ENCODE results near the gene GPC3. TPM values are rescaled to one million over a fixed set of nuclear protein-coding genes. Genes with fewer than 3 reads are reported as not detected.

Gene GPC3
- total RNA-seq, 1 donor = not detected

DNA sequence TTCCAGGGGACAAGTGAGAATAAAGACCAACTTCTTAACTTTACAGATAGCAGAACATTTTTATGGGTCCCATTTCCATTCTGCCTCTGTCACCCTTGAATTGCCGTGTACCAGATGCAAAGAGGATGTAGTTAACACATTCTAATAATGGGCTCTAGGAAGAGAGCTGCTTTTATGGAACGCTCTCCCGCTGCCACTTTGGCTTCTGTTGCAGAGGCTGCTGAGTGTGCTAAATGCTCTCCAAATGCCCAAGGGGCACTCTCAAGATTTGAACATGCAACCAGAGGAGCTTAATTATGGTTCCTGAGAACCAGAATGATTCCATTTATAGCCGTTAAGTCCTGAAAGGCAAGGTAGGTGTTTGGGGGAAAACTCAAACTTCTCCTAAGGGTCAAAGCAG, 28.1 kb upstream of the GPC3 start:
- Histone ChIP-seq H3K4me2 (ENCODE audit: insufficient read depth, low read length) (no peak overlapping the region), H3K4me3 (ENCODE audit: insufficient read depth, low read length) (no peak overlapping the region), H3K27me3 (ENCODE audit: insufficient read depth, low read length) (no peaks in the 10 kb centered on the region), H3K4me1 (ENCODE audit: insufficient read depth, low read length) (no peaks in the 10 kb centered on the region), H4K20me1 (ENCODE audit: insufficient read depth, low read length) (no peaks in the 10 kb centered on the region), H2AFZ (ENCODE audit: low read length) (no peak overlapping the region), H3K9me3 (ENCODE audit: low read depth, low read length) (no peaks in the 10 kb centered on the region), H3K79me2 (ENCODE audit: insufficient read depth, low read length) (no peaks in the 10 kb centered on the region), H3K36me3 (ENCODE audit: insufficient read depth, low read length) (no peaks in the 10 kb centered on the region), H3K27ac (ENCODE audit: low read depth, low read length) (no peak overlapping the region)
- no peak for TF ChIP-seq CTCF (IDR thresholded peaks at IDR 0.05; ENCODE audit: extremely low read depth, low read depth, low read length)
- DNase-seq (ENCODE audit: insufficient read length, low spot score, missing footprints) = no peak

DNA sequence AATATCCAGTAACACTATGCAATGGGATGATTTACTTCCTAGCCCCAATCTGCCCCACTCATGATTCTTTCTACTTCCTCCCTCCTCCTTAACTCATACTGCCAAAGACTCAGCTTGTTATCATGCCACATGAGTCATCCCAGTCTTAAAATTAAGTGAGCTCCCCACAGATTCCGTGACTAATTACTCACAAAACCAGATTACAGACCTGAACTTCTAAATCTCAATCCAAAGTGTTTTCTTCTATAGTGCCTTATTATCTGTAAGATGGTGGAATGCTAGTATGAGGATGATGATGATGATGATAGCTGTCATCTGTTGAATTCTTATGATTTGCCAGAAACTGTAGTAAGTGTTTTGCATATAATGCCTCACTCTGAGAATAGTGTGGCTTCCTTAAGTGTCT, 27.7 kb upstream of the GPC3 start:
- Histone ChIP-seq H3K36me3 (ENCODE audit: insufficient read depth, low read length) (no peaks in the 10 kb centered on the region), H3K4me3 (ENCODE audit: insufficient read depth, low read length) (no peak overlapping the region), H2AFZ (ENCODE audit: low read length) (no peak overlapping the region), H3K9me3 (ENCODE audit: low read depth, low read length) (no peaks in the 10 kb centered on the region), H3K27ac (ENCODE audit: low read depth, low read length) (no peak overlapping the region), H4K20me1 (ENCODE audit: insufficient read depth, low read length) (no peaks in the 10 kb centered on the region), H3K4me2 (ENCODE audit: insufficient read depth, low read length) (no peak overlapping the region), H3K4me1 (ENCODE audit: insufficient read depth, low read length) (no peaks in the 10 kb centered on the region), H3K27me3 (ENCODE audit: insufficient read depth, low read length) (no peaks in the 10 kb centered on the region), H3K79me2 (ENCODE audit: insufficient read depth, low read length) (no peaks in the 10 kb centered on the region)
- TF ChIP-seq CTCF (IDR thresholded peaks at IDR 0.05; ENCODE audit: extremely low read depth, low read depth, low read length) = no peak
- no peak for DNase-seq (ENCODE audit: insufficient read length, low spot score, missing footprints)

DNA sequence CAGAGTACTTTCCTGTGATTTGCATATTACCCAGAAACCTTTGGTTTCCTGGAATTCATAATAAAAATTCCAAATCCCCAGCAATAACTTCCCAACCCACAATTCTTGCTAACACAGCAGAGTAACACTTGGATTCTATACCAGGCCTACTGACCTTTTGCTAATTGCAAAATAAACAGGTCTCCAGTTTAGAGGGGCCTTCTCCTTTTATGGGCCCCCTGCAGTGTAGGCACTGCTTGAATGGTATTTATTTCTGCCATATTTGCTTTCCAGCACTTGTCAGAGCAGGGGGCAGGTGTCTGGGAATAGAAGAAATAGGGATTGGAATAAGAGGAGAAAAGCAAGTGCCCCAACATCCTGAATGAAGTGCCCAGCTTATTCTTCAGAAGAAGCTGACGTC, 25.3 kb upstream of the GPC3 start:
- H3K4me2 ChIP-seq (ENCODE audit: insufficient read depth, low read length) = no peak overlapping the region
- DNase-seq (ENCODE audit: insufficient read length, low spot score, missing footprints) = no peak
- H2AFZ ChIP-seq (ENCODE audit: low read length) = no peak overlapping the region
- H3K27ac ChIP-seq (ENCODE audit: low read depth, low read length) = no peak overlapping the region
- H3K4me1 ChIP-seq (ENCODE audit: insufficient read depth, low read length) = no peaks in the 10 kb centered on the region
- H3K79me2 ChIP-seq (ENCODE audit: insufficient read depth, low read length) = no peaks in the 10 kb centered on the region
- no peaks in the 10 kb centered on the region for H3K9me3 ChIP-seq (ENCODE audit: low read depth, low read length)
- no peaks in the 10 kb centered on the region for H3K36me3 ChIP-seq (ENCODE audit: insufficient read depth, low read length)
- H4K20me1 ChIP-seq (ENCODE audit: insufficient read depth, low read length) = no peaks in the 10 kb centered on the region
- TF ChIP-seq CTCF (IDR thresholded peaks at IDR 0.05; ENCODE audit: extremely low read depth, low read depth, low read length) = no peak
- no peak overlapping the region for H3K4me3 ChIP-seq (ENCODE audit: insufficient read depth, low read length)
- no peaks in the 10 kb centered on the region for H3K27me3 ChIP-seq (ENCODE audit: insufficient read depth, low read length)

- no peak overlapping the region for H3K4me3 ChIP-seq (ENCODE audit: insufficient read depth, low read length)
- H3K79me2 ChIP-seq (ENCODE audit: insufficient read depth, low read length) = no peaks in the 10 kb centered on the region
- H4K20me1 ChIP-seq (ENCODE audit: insufficient read depth, low read length) = no peaks in the 10 kb centered on the region
- TF ChIP-seq CTCF (IDR thresholded peaks at IDR 0.05; ENCODE audit: extremely low read depth, low read depth, low read length) = no peak
- no peak overlapping the region for H3K27ac ChIP-seq (ENCODE audit: low read depth, low read length)
- H3K4me2 ChIP-seq (ENCODE audit: insufficient read depth, low read length) = no peak overlapping the region
- no peaks in the 10 kb centered on the region for H3K4me1 ChIP-seq (ENCODE audit: insufficient read depth, low read length)
- no peaks in the 10 kb centered on the region for H3K27me3 ChIP-seq (ENCODE audit: insufficient read depth, low read length)
- no peak for DNase-seq (ENCODE audit: insufficient read length, low spot score, missing footprints)
- H2AFZ ChIP-seq (ENCODE audit: low read length) = no peak overlapping the region
- no peaks in the 10 kb centered on the region for H3K9me3 ChIP-seq (ENCODE audit: low read depth, low read length)
- no peaks in the 10 kb centered on the region for H3K36me3 ChIP-seq (ENCODE audit: insufficient read depth, low read length)
Observed at GRCh38 chrX:134007716-134008115, 22.3 kb upstream of the GPC3 start.

All from osteoblast (primary cell).